Upper lobe of left lung (tissue), 4 donors: ENCODE measurements around the gene MLF1.

Experiments
- POLR2A ChIP-seq, 4 donors: fragments of 450-650 bp; IDR thresholded peaks; one replicate each; pipeline ENCODE4 v1.5.1; 2016 to 2017; ENCODE audit warnings: antibody characterized with exemption in 4 of 4, mild to moderate bottlenecking in 2 of 4
- TF ChIP-seq, protein P1 (sequence below), 6 experiments: fragments of 450-650 bp in 4 of 6; fragments of 200-600 bp in 2 of 6; sonication (generic) in 2 of 6; IDR thresholded peaks; one replicate each; pipeline ENCODE4 v1.5.1; 2016 to 2019; ENCODE audit warnings: antibody characterized with exemption in 6 of 6

DNA sequence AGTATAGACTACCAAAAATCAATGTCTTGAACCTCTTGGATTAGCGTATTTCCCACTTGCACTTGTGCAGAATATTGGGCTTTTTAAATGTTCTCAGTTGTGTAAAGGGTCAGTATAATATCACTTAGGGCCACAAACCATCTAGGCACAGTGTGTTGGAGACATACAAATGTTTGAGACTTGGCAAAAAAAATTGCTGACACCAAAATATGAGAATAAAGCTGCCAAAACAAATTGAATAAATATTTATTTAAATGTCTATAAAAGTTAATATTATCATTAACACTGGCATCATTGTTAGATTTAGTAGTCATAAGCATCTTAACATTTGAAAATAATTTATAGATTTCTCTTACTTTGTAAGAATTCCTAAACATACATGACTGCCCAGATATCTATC, 30.9 kb upstream of the MLF1 start:
- TF ChIP-seq, protein P1, sequence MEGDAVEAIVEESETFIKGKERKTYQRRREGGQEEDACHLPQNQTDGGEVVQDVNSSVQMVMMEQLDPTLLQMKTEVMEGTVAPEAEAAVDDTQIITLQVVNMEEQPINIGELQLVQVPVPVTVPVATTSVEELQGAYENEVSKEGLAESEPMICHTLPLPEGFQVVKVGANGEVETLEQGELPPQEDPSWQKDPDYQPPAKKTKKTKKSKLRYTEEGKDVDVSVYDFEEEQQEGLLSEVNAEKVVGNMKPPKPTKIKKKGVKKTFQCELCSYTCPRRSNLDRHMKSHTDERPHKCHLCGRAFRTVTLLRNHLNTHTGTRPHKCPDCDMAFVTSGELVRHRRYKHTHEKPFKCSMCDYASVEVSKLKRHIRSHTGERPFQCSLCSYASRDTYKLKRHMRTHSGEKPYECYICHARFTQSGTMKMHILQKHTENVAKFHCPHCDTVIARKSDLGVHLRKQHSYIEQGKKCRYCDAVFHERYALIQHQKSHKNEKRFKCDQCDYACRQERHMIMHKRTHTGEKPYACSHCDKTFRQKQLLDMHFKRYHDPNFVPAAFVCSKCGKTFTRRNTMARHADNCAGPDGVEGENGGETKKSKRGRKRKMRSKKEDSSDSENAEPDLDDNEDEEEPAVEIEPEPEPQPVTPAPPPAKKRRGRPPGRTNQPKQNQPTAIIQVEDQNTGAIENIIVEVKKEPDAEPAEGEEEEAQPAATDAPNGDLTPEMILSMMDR (IDR thresholded peaks at IDR 0.05): no peak
- TF ChIP-seq POLR2A (IDR thresholded peaks at IDR 0.05): no peak
